ENCODE data around the gene LSR.
"Not testable (repeated sequence)": the region's sequence is repeated elsewhere in the genome, so short reads cannot be mapped to it uniquely, and the experiment has no call there.

DNA sequence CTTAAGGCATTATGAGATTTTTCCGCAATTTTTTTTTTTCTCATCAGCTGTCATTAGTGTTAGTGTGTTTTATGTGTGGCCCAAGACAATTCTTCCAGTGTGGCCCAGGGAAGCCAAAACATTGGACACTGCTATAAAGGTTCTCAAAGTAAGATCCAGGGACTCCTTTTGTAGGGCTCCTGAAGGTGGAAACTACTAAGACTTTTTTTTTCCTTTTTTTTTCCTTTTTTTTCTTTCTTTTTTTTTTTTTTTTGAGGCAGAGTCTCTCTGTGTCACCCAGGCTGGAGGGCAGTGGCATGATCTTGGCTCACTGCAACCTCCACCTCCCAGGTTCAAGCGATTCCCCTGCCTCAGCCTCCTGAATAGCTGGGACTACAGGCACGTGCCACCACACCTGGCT lies 36.7 kb downstream of the LSR start:
- TF ChIP-seq, protein P1, sequence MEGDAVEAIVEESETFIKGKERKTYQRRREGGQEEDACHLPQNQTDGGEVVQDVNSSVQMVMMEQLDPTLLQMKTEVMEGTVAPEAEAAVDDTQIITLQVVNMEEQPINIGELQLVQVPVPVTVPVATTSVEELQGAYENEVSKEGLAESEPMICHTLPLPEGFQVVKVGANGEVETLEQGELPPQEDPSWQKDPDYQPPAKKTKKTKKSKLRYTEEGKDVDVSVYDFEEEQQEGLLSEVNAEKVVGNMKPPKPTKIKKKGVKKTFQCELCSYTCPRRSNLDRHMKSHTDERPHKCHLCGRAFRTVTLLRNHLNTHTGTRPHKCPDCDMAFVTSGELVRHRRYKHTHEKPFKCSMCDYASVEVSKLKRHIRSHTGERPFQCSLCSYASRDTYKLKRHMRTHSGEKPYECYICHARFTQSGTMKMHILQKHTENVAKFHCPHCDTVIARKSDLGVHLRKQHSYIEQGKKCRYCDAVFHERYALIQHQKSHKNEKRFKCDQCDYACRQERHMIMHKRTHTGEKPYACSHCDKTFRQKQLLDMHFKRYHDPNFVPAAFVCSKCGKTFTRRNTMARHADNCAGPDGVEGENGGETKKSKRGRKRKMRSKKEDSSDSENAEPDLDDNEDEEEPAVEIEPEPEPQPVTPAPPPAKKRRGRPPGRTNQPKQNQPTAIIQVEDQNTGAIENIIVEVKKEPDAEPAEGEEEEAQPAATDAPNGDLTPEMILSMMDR (IDR thresholded peaks at IDR 0.05; ENCODE audit: poor library complexity, severe bottlenecking): not testable (repeated sequence)
- not testable (repeated sequence) for TF ChIP-seq SMC3 (conservative IDR thresholded peaks at IDR 0.05; ENCODE audit: poor library complexity)
